ENCODE results near the gene OLIG2. TPM values are rescaled to one million over a fixed set of nuclear protein-coding genes. Genes with fewer than 3 reads are reported as not detected.

Gene OLIG2
- total RNA-seq, 1 experiment from 2014 or later = 0.79 TPM

- ATAC-seq (no peak), DNase-seq (ENCODE audit: low spot score) (no peak)
- CTCF ChIA-PET = no interaction called here
- H3K9me3 Mint-ChIP-seq = peaks cover 5% of the 10 kb centered on the region; the same call in 1 of the 2 replicates
- peaks cover 89% of the 10 kb centered on the region for H3K27me3 Mint-ChIP-seq (ENCODE audit: low read depth)
- H3K4me3 Mint-ChIP-seq = no peak overlapping the region
- H3K27ac Mint-ChIP-seq = no peak overlapping the region
- H3K4me1 Mint-ChIP-seq = peaks cover 32% of the 10 kb centered on the region
- H3K36me3 Mint-ChIP-seq = no peaks in the 10 kb centered on the region
- TF ChIP-seq NFE2L1 (CRISPR knock-in tag; IDR thresholded peaks at IDR 0.05) = no peak
- no peak for TF ChIP-seq SMAD4 (CRISPR knock-in tag; IDR thresholded peaks at IDR 0.05)
- TF ChIP-seq HMGXB4 (CRISPR knock-in tag; IDR thresholded peaks at IDR 0.05) = no peak
- no peak for TF ChIP-seq IRF1 (CRISPR knock-in tag; IDR thresholded peaks at IDR 0.05)
- TF ChIP-seq SOX15 (CRISPR knock-in tag; IDR thresholded peaks at IDR 0.05) = no peak
- no peak for TF ChIP-seq STAT6 (CRISPR knock-in tag; conservative IDR thresholded peaks at IDR 0.05; ENCODE audit: low read depth)
- no peak for TF ChIP-seq ELF4 (CRISPR knock-in tag; IDR thresholded peaks at IDR 0.05; ENCODE audit: low read depth)
- TF ChIP-seq MYBL2 (CRISPR knock-in tag; IDR thresholded peaks at IDR 0.05) = no peak
- no peak for TF ChIP-seq ZNF671 (CRISPR knock-in tag; IDR thresholded peaks at IDR 0.05)
- TF ChIP-seq GTF2I (CRISPR knock-in tag; conservative IDR thresholded peaks at IDR 0.05) = no peak
- TF ChIP-seq CREM (CRISPR knock-in tag; IDR thresholded peaks at IDR 0.05) = no peak
- no peak for TF ChIP-seq TP53 (CRISPR knock-in tag; IDR thresholded peaks at IDR 0.05)
- no peak for TF ChIP-seq ZBTB43 (CRISPR knock-in tag; IDR thresholded peaks at IDR 0.05)
- no peak for TF ChIP-seq ETV6 (CRISPR knock-in tag; IDR thresholded peaks at IDR 0.05)
- TF ChIP-seq ARID4B (CRISPR knock-in tag; IDR thresholded peaks at IDR 0.05; ENCODE audit: borderline replicate concordance) = no peak
- no peak for TF ChIP-seq ZNF396 (CRISPR knock-in tag; IDR thresholded peaks at IDR 0.05; ENCODE audit: borderline replicate concordance)
- no peak for TF ChIP-seq RELA (CRISPR knock-in tag; IDR thresholded peaks at IDR 0.05; ENCODE audit: borderline replicate concordance)
- no peak for TF ChIP-seq NR1H2 (CRISPR knock-in tag; IDR thresholded peaks at IDR 0.05)
- no peak for TF ChIP-seq PRDM15 (CRISPR knock-in tag; IDR thresholded peaks at IDR 0.05)
- no peak for TF ChIP-seq AR (CRISPR knock-in tag; IDR thresholded peaks at IDR 0.05)
- POLR2A ChIA-PET = no interaction called here
Measured at GRCh38 chr21:33067457-33067856, 41.7 kb downstream of the OLIG2 start.
